Stimulated activated CD8-positive, alpha-beta memory T cell treated with anti-CD3 and anti-CD28 coated beads, Interleukin-12 subunit alpha, Interleukin-12 subunit beta, amount 100 ng/mL, for 4 hours (primary cell): ENCODE measurements around the gene CDC42SE1.
A peak's percentile ranks its signal among the peaks of the same experiment; 100 is the strongest.

Experiments
- DNase-seq: peaks from one replicate; pipeline ENCODE4 v3.0.0-alpha.2; 2020; ENCODE audit warnings: low read depth

CDC42SE1 gene

GRCh38 chr1:151051356-151052009 lies 7.9 kb downstream of the CDC42SE1 start:
- DNase-seq, result no peak

GRCh38 chr1:151050051-151050688 lies 9.3 kb downstream of the CDC42SE1 start:
- DNase-seq, result no peak

- no peak for DNase-seq
Measured at GRCh38 chr1:151049458-151049857, 10.0 kb downstream of the CDC42SE1 start.

- DNase-seq, result no peak
Measured at GRCh38 chr1:151048645-151049032, 10.8 kb downstream of the CDC42SE1 start.

DNA sequence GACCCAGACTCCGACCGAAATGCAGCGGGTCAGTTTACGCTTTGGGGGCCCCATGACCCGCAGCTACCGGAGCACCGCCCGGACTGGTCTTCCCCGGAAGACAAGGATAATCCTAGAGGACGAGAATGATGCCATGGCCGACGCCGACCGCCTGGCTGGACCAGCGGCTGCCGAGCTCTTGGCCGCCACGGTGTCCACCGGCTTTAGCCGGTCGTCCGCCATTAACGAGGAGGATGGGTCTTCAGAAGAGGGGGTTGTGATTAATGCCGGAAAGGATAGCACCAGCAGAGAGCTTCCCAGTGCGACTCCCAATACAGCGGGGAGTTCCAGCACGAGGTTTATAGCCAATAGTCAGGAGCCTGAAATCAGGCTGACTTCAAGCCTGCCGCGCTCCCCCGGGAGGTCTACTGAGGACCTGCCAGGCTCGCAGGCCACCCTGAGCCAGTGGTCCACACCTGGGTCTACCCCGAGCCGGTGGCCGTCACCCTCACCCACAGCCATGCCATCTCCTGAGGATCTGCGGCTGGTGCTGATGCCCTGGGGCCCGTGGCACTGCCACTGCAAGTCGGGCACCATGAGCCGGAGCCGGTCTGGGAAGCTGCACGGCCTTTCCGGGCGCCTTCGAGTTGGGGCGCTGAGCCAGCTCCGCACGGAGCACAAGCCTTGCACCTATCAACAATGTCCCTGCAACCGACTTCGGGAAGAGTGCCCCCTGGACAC lies 11.3 kb downstream of the CDC42SE1 start:
- no peak for DNase-seq

- DNase-seq, result no peak
Measured at GRCh38 chr1:151047591-151047924, 11.9 kb downstream of the CDC42SE1 start, which contains the start of gene C1orf56. Gene C1orf56, plus strand, starts transcription at chr1:151047751. Its CDS starts 97 bp downstream, at chr1:151047848.

- DNase-seq, result no peak
Measured at GRCh38 chr1:151043163-151043562, 16.3 kb downstream of the CDC42SE1 start.

DNA sequence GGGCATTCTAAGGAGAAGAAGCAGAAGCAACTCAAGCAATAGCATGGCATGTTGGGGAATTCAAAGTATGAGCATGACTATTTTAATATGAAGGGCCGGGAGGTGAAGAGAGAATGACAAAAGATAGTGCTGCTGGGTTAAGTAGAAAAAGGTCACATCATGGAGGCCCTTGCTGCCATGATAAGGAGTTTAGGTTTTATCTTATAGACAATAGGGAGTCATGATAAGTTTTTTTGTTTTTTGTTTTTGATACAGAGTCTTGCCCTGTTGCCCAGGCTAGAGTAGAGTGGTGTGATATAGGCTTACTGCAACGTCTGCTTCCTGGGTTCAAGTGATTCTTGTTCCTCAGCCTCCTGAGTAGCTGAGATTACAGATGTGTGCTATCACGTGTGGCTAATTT lies 19.9 kb downstream of the CDC42SE1 start:
- no peak for DNase-seq

- DNase-seq, result no peak
Measured at GRCh38 chr1:151037032-151037431, 22.4 kb downstream of the CDC42SE1 start.

DNA sequence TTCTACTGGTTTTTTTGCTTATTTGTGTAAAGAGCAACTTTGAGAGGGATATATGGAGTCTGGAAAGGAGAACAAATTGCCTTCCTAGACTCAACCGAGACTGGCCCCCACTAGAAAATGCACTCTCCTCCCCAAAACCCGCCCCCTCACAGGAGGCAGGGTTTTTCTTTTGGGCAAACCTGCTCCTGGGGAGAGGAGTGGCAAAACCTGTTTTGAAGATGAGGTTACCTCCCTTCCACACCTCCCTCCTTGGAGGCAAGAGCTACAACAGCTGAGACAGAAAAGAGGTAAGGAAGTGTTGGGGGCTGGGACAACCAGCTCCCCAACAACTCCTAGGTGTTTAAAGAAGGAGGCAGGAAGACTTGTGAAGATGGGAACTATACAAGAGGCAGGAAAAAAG lies 23.1 kb downstream of the CDC42SE1 start, which contains the start of gene BNIPL:
BNIPL (plus strand) TSS at position 231 of the 400 bp plus-strand sequence; CDS start at position 371, 140 bp downstream.
- DNase-seq, result no peak

- no peak for DNase-seq
Measured at GRCh38 chr1:151035167-151035566, 24.3 kb downstream of the CDC42SE1 start.

- no peak for DNase-seq
Measured at GRCh38 chr1:151032164-151032563, 27.3 kb downstream of the CDC42SE1 start.

DNA sequence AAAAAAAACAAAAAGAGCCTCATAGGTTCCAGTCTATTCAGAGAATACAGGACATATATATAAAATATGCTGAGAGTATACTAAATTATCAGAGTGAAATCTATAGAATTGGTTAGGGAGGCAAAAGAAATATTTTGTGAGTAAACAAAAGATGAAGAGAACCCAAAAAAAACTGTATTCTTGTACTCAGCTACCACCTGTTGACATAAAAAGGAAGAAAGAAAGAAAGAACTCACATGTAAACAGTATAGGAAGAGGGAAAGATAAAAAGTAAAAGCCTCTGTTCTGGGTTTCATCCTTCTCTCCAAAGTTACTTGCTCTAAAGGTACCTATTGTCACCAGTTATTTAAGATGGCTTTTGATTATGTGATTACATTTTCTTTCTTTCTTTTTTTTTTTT lies 33.0 kb downstream of the CDC42SE1 start:
- no peak for DNase-seq

- peak; percentile 64 for DNase-seq
Measured at GRCh38 chr1:151024540-151025146, 34.8 kb downstream of the CDC42SE1 start.

- no peak for DNase-seq
Measured at GRCh38 chr1:151013518-151013917, 45.9 kb downstream of the CDC42SE1 start.

- DNase-seq, result no peak
Measured at GRCh38 chr1:151012684-151013471, 46.5 kb downstream of the CDC42SE1 start.

DNA sequence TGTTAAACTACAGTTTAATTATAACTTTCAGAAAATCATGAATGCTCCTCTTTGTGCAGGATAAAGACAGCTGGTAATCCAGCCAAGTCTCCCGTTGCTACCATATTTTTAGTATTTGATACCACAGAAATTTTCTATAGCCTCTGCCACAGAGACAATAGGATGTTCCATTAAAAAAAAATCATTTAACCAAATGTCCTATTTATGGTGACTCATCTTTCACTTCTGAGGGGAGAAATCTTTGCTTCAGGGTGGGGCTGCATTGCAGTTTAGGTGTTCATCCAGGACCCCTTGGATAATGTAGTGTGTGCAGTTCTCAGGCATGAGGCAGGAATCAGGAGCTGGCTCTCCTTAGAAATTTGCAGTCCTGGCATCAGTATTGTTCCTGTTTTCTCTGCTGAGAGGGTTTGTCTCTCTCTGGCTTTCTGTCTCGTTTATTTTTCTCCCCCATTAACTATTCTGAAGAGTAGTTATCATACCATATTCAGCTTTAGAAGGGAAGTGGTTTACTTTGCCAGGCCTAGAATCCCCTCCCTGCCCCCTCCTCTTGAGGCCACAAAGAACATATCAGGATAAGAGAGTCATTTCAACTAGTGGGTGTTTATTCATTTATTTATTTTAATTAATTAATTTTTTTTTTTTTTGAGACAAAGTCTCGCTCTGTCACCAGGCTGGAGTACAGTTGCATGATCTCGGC lies 48.1 kb downstream of the CDC42SE1 start:
- no peak for DNase-seq

DNA sequence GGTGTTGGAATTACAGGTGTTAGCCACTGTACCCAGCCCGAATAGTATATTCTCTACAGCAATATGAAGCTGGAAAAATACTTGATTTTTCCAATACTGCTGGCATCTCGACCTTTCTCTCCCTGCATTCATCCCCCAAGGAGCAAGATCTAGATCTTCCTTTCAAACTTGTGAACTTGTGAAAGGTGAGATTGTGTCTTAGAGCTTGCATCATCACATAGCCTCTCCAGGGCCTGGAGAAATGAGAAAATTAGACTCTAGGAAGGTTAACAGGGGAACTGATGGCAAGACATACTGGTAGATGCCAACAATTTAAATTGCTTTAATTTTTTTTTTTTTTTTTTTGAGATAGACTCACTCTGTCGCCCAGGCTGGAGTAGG lies 49.1 kb downstream of the CDC42SE1 start:
- no peak for DNase-seq

- DNase-seq, result no peak
Measured at GRCh38 chr1:151009674-151010345, 49.6 kb downstream of the CDC42SE1 start.

DNA sequence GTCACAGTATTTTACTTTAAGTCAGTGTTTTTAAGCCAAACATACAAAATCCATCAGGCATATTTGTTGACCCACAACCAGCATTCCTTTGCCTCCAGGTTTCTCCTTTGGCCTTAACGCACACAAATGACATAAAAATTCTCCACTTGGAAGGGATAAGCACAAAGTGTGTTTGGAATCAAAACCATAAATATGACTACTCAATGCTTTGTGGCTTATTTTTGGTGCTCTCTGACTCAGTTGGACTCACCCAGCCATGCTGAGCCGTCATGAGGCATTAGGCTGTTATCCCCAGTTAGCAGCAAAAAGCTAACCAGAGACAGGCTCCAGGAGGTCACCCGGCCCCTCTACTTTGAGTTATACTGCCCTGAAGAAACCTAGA lies 50.2 kb downstream of the CDC42SE1 start:
- DNase-seq, result no peak
